Endothelial cell (in vitro differentiated cells): Measurements from ENCODE around the gene LGR6. TPM values are rescaled to one million over a fixed set of nuclear protein-coding genes. Genes with fewer than 3 reads are reported as not detected.
A peak's percentile ranks its signal among the peaks of the same experiment; 100 is the strongest.

ENCODE experiments used
- DNase-seq: peaks from one replicate; pipeline ENCODE4 v3.0.0; 2021; ENCODE audit warnings: low spot score
- H3K27ac Mint-ChIP-seq: one replicate; pipeline ENCODE4 v1.8.0; 2021; ENCODE audit warnings: mixed read lengths, inconsistent platforms; ENCODE audit not compliant: unreplicated experiment
- H3K27me3 Mint-ChIP-seq: one replicate; pipeline ENCODE4 v1.8.0; 2021; ENCODE audit warnings: mild to moderate bottlenecking, moderate library complexity, mixed read lengths, inconsistent platforms; ENCODE audit not compliant: unreplicated experiment
- H3K36me3 Mint-ChIP-seq: one replicate; pipeline ENCODE4 v1.8.0; 2021; ENCODE audit warnings: mild to moderate bottlenecking, low read depth, mixed read lengths, inconsistent platforms; ENCODE audit not compliant: unreplicated experiment
- H3K4me1 Mint-ChIP-seq: one replicate; pipeline ENCODE4 v1.8.0; 2021; ENCODE audit warnings: mild to moderate bottlenecking, mixed read lengths, inconsistent platforms; ENCODE audit not compliant: unreplicated experiment
- H3K4me3 Mint-ChIP-seq: one replicate; pipeline ENCODE4 v1.8.0; 2021; ENCODE audit warnings: mild to moderate bottlenecking, mixed read lengths, inconsistent platforms; ENCODE audit not compliant: unreplicated experiment
- H3K9me3 Mint-ChIP-seq: one replicate; pipeline ENCODE4 v1.8.0; 2021; ENCODE audit warnings: mixed read lengths, inconsistent platforms; ENCODE audit not compliant: unreplicated experiment
- CTCF ChIP-seq: fragments of 200-600 bp; sonication (generic); IDR thresholded peaks from one replicate; pipeline ENCODE4 v1.5.0; 2021; ENCODE audit warnings: antibody characterized with exemption; ENCODE audit not compliant: unreplicated experiment
- total RNA-seq: library from RNA; stranded (reverse); fragmentation: NEBNext Ultra II Directional; extraction: Animal tissue kit (Norgen Biotek cat#: 25700); gene quantifications from one replicate; pipeline ENCODE4 v1.2.1, GENCODE V29; 2021; ENCODE audit not compliant: unreplicated experiment

Gene LGR6
- total RNA-seq, 1 donor from 2014 or later, result 0.23 TPM

GRCh38 chr1:202212787-202213186, 19.2 kb downstream of the LGR6 start:
- Mint-ChIP-seq H3K4me1 (peaks cover 9% of the 10 kb centered on the region), H3K9me3 (no peaks in the 10 kb centered on the region), H3K4me3 (no peak overlapping the region), H3K27ac (no peak overlapping the region), H3K27me3 (peaks cover 17% of the 10 kb centered on the region), H3K36me3 (no peaks in the 10 kb centered on the region)
- DNase-seq, result no peak
- no peak for TF ChIP-seq CTCF

- no peak for TF ChIP-seq CTCF
- peak; percentile 46 for DNase-seq
- Mint-ChIP-seq H3K27ac (peak overlapping the region; percentile 70), H3K36me3 (no peaks in the 10 kb centered on the region), H3K4me1 (peaks cover 10% of the 10 kb centered on the region), H3K27me3 (peaks cover 17% of the 10 kb centered on the region), H3K9me3 (no peaks in the 10 kb centered on the region), H3K4me3 (peak overlapping the region; percentile 87)
Measured at GRCh38 chr1:202213361-202214088, 19.9 kb downstream of the LGR6 start.

GRCh38 chr1:202214089-202214843, 20.7 kb downstream of the LGR6 start:
- no peak for DNase-seq
- TF ChIP-seq CTCF, result no peak
- Mint-ChIP-seq H3K36me3 (no peaks in the 10 kb centered on the region), H3K27me3 (peaks cover 17% of the 10 kb centered on the region), H3K4me3 (peak overlapping the region; percentile 87), H3K9me3 (no peaks in the 10 kb centered on the region), H3K4me1 (peaks cover 10% of the 10 kb centered on the region), H3K27ac (peak overlapping the region; percentile 70)

- Mint-ChIP-seq H3K27ac (no peak overlapping the region), H3K9me3 (no peaks in the 10 kb centered on the region), H3K36me3 (no peaks in the 10 kb centered on the region), H3K4me1 (peaks cover 10% of the 10 kb centered on the region), H3K4me3 (no peak overlapping the region), H3K27me3 (peaks cover 16% of the 10 kb centered on the region)
- no peak for DNase-seq
- no peak for TF ChIP-seq CTCF
Measured at GRCh38 chr1:202215472-202216130, 22.0 kb downstream of the LGR6 start.
